Activated CD8-positive, alpha-beta T cell treated with anti-CD3 and anti-CD28 coated beads for 36 hours (primary cell): ENCODE measurements around the gene KRTAP1-5. TPM values are rescaled to one million over a fixed set of nuclear protein-coding genes. Genes with fewer than 3 reads are reported as not detected.

ENCODE experiments used
- ATAC-seq: fragments of 200-7000 bp; cut with Tn5 transposase; one replicate; pipeline ENCODE4 v1.10.0; 2021; ENCODE audit warnings: mild to moderate bottlenecking, moderate library complexity
- CTCF ChIA-PET: fragments of 350-600 bp; sonication (Branson Sonifier 250); formaldehyde crosslinking; loops from one replicate; lab custom pipeline; 2021; ENCODE audit warnings: antibody characterized with exemption; lab: Charles Lee
- POLR2A ChIA-PET: fragments of 350-600 bp; sonication (Branson Sonifier 250); formaldehyde crosslinking; loops from one replicate; lab custom pipeline; 2021; ENCODE audit warnings: antibody characterized with exemption; lab: Charles Lee
- DNase-seq: peaks from one replicate; pipeline ENCODE4 v3.0.0-alpha.2; 2020
- H3K27ac Mint-ChIP-seq: one replicate; pipeline ENCODE4 v1.8.0; 2021; ENCODE audit warnings: mild to moderate bottlenecking, mixed read lengths
- H3K27me3 Mint-ChIP-seq: one replicate; pipeline ENCODE4 v1.8.0; 2021; ENCODE audit warnings: mixed read lengths
- H3K36me3 Mint-ChIP-seq: one replicate; pipeline ENCODE4 v1.8.0; 2021; ENCODE audit warnings: low read depth, mixed read lengths
- H3K4me1 Mint-ChIP-seq: one replicate; pipeline ENCODE4 v1.8.0; 2021; ENCODE audit warnings: low read depth, mixed read lengths
- H3K4me3 Mint-ChIP-seq: one replicate; pipeline ENCODE4 v1.8.0; 2021; ENCODE audit warnings: mild to moderate bottlenecking, moderate library complexity, mixed read lengths
- H3K9me3 Mint-ChIP-seq: one replicate; pipeline ENCODE4 v1.8.0; 2021; ENCODE audit warnings: mixed read lengths
- intact Hi-C: fragments of 100-400 bp; cut with micrococcal nuclease; formaldehyde crosslinking; loops from one replicate; pipeline ENCODE4 v1.10.0; 2022
- total RNA-seq, 2 experiments: library from RNA; stranded (reverse); gene quantifications; one replicate each; pipeline ENCODE4 v1.2.3, GENCODE V29; 2021
- TF ChIP-seq, protein P1 (sequence below): fragments of 200-600 bp; IDR thresholded peaks from one replicate; pipeline ENCODE4 v1.8.0; 2022; ENCODE audit warnings: antibody characterized with exemption, mild to moderate bottlenecking

KRTAP1-5 gene
- total RNA-seq, 2 experiments from 2014 or later, result not detected

DNA sequence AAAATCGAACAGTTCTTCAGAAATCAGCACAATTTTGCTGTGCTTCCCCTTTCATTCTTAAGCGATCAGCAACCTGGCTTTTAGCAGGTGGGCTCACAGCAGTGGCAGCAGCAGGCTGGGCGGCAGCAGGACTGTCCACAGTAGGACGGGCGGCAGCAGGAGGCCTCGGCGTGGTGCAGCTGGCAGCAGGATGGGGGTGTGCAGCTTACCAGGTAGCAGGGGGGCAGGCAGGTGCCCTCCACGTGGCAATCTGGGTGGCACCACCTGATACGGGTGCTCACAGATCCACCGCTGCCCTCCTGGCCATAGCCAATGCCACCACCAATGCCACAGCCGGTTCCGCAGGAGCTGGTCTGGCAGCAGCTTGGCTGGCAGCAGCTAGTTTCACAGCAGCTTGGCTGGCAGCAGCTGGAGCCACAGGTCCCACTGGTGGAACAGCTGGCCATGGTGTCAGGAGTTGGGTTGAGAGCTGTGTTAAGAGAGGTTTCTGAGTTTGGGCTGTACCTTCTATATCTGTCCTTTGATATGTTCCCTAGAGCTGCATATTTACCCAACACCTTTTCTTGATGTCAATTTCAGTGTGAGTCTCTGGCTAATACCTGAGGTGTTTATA, 2.7 kb upstream of the KRTAP1-5 start, which contains the start of gene KRTAP1-4:
TSS of gene KRTAP1-4 (minus strand) at position 563 of the 613 bp plus-strand sequence. CDS start at position 446, 117 bp downstream.
- Mint-ChIP-seq H3K27ac (no peak within 1 kb of the TSS), H3K4me3 (no peak within 1 kb of the TSS), H3K36me3 (no peaks in the 10 kb centered on the region), H3K4me1 (no peaks in the 10 kb centered on the region), H3K9me3 (no peaks in the 10 kb centered on the region), H3K27me3 (peaks cover 19% of the 10 kb centered on the region)
- ChIA-PET POLR2A (no interaction called here), CTCF (no interaction called here)
- no peak for DNase-seq
- TF ChIP-seq, protein P1, sequence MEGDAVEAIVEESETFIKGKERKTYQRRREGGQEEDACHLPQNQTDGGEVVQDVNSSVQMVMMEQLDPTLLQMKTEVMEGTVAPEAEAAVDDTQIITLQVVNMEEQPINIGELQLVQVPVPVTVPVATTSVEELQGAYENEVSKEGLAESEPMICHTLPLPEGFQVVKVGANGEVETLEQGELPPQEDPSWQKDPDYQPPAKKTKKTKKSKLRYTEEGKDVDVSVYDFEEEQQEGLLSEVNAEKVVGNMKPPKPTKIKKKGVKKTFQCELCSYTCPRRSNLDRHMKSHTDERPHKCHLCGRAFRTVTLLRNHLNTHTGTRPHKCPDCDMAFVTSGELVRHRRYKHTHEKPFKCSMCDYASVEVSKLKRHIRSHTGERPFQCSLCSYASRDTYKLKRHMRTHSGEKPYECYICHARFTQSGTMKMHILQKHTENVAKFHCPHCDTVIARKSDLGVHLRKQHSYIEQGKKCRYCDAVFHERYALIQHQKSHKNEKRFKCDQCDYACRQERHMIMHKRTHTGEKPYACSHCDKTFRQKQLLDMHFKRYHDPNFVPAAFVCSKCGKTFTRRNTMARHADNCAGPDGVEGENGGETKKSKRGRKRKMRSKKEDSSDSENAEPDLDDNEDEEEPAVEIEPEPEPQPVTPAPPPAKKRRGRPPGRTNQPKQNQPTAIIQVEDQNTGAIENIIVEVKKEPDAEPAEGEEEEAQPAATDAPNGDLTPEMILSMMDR, result no peak
- no peak for ATAC-seq
- intact Hi-C loops, result no loop called here

DNA sequence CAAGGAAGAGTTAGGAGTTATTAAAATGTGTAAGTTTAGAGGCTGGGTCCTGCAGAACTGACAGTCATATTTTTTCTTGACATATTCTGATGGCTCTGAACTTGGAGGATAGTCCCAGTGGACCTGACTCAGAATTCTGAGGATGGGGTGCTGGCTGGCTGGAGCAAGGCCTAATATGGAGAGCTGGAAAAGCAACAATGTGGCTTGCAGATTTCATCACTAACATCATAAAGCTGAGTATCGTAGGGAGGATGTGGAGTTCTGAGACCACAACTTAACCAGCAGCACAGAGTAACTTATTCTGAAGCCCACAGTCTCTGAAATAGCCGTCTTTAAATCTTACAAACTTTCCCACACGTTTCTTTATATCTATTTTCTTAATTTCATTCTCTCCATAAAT, 2.3 kb downstream of the KRTAP1-5 start:
- TF ChIP-seq, protein P1, result no peak
- CTCF ChIA-PET, result no interaction called here
- no peaks in the 10 kb centered on the region for H3K9me3 Mint-ChIP-seq
- intact Hi-C loops, result no loop called here
- no peak overlapping the region for H3K4me3 Mint-ChIP-seq
- no peaks in the 10 kb centered on the region for H3K4me1 Mint-ChIP-seq
- POLR2A ChIA-PET, result no interaction called here
- ATAC-seq (no peak), DNase-seq (no peak)
- no peaks in the 10 kb centered on the region for H3K36me3 Mint-ChIP-seq
- H3K27me3 Mint-ChIP-seq, result peaks cover 6% of the 10 kb centered on the region
- no peak overlapping the region for H3K27ac Mint-ChIP-seq

DNA sequence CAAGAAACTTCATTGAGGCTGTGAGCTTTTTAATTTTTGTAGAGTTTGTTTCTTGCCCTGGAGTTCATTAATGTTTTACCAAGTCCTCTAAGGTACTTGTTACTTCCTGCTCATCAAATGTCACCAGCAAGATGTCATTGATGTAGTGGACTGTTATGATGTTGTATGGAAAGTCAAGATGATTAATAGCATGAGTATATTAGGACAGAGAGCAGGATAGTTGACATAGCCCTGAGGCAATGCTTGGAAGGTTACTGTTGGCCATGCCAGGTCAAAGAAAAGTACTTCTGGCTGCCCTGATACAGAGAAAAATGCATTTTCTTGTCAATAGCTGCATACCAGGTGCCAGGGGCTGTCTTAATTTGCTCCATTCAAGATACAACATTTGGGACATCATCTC, 6.7 kb downstream of the KRTAP1-5 start:
- Mint-ChIP-seq H3K27me3 (no peaks in the 10 kb centered on the region), H3K36me3 (no peaks in the 10 kb centered on the region), H3K27ac (no peak overlapping the region), H3K4me3 (no peak overlapping the region), H3K9me3 (no peaks in the 10 kb centered on the region), H3K4me1 (no peaks in the 10 kb centered on the region)
- ChIA-PET CTCF (interaction anchor here (1.2 kb wide), 1 partner anchor 302 kb away, joined by 4 read pairs; no protein-coding TSS in a partner anchor), POLR2A (no interaction called here)
- DNase-seq, result no peak
- TF ChIP-seq, protein P1, result no peak
- intact Hi-C loops, result no loop called here
- ATAC-seq, result no peak

DNA sequence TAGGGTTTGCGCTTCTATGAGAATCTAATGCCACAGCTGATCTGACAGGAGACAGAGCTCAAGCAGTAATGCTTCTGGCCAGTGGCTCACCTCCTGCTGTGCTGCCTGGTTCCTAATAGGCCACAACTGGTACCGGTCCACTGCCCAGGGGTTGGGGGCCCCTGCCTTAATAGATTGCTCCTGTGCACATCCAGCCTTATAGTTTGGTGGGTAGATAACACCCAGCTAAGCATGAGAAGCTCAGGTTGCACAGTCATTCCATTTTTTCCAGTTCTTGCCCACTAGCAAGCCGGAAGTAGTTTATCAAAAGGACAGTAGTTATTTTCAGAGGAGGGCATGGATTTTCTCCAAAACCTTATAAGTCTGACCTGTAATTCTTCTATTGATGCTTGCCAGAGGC, 7.6 kb downstream of the KRTAP1-5 start:
- Mint-ChIP-seq H3K9me3 (no peaks in the 10 kb centered on the region), H3K27ac (no peak overlapping the region), H3K4me3 (no peak overlapping the region), H3K36me3 (no peaks in the 10 kb centered on the region), H3K27me3 (no peaks in the 10 kb centered on the region), H3K4me1 (no peaks in the 10 kb centered on the region)
- ChIA-PET POLR2A (interaction anchor here (0.6 to 1.0 kb wide), 2 partner anchors 41 to 57 kb away, joined by 3 read pairs; partner anchors contain the start of gene KRTAP2-3), CTCF (no interaction called here)
- TF ChIP-seq, protein P1, result no peak
- DNase-seq (no peak), ATAC-seq (no peak)
- intact Hi-C loops, result no loop called here

DNA sequence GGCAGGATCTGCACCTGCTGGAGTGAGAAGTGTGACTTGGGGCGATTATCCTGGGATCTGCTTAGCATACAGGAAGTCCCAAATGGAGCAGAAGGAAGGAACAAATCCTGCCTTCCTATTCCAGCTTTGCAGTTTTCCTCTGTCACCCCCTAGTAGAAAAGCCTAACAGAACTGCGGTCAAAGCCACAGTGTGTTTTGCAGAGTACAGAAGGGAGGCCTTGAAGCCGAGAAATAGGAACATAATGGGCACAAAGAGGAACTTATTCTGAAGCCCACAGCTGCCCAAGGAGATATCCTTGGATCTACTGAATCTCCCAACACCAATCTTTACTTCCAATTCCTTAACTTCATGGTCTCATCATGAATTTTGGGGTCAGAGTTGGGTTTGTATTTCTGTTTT, 8.5 kb downstream of the KRTAP1-5 start:
- Mint-ChIP-seq H3K4me1 (no peaks in the 10 kb centered on the region), H3K9me3 (no peaks in the 10 kb centered on the region), H3K36me3 (no peaks in the 10 kb centered on the region), H3K27me3 (no peaks in the 10 kb centered on the region), H3K4me3 (no peak overlapping the region), H3K27ac (no peak overlapping the region)
- ChIA-PET CTCF (no interaction called here), POLR2A (no interaction called here)
- ATAC-seq (no peak), DNase-seq (no peak)
- intact Hi-C loops, result no loop called here
- TF ChIP-seq, protein P1, result no peak
